ENCODE measurements around the gene FAM76B.

The FAM76B gene

DNA sequence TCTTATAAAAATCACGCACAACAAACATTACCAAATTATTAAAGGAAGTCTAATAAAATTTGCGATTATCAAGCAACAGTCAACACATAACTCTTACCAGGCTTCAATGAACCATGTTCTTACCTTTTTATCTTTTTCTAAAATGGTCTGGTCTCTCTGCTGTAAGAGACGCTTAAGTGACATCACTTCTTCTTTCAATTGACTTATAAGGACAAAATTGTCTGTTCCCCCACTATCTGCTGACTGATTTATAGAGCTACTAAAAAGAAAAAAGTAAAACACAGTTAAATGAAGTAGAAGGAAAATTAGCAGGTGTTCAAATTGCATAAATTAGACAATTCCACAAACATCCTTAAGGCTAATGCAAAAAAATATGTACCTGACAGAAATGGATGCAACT is 10.9 kb downstream of the FAM76B start:
- TF ChIP-seq TAF1 (IDR thresholded peaks at IDR 0.05; ENCODE audit: borderline replicate concordance, insufficient read depth, low read length), result no peak
- TF ChIP-seq, protein P1, sequence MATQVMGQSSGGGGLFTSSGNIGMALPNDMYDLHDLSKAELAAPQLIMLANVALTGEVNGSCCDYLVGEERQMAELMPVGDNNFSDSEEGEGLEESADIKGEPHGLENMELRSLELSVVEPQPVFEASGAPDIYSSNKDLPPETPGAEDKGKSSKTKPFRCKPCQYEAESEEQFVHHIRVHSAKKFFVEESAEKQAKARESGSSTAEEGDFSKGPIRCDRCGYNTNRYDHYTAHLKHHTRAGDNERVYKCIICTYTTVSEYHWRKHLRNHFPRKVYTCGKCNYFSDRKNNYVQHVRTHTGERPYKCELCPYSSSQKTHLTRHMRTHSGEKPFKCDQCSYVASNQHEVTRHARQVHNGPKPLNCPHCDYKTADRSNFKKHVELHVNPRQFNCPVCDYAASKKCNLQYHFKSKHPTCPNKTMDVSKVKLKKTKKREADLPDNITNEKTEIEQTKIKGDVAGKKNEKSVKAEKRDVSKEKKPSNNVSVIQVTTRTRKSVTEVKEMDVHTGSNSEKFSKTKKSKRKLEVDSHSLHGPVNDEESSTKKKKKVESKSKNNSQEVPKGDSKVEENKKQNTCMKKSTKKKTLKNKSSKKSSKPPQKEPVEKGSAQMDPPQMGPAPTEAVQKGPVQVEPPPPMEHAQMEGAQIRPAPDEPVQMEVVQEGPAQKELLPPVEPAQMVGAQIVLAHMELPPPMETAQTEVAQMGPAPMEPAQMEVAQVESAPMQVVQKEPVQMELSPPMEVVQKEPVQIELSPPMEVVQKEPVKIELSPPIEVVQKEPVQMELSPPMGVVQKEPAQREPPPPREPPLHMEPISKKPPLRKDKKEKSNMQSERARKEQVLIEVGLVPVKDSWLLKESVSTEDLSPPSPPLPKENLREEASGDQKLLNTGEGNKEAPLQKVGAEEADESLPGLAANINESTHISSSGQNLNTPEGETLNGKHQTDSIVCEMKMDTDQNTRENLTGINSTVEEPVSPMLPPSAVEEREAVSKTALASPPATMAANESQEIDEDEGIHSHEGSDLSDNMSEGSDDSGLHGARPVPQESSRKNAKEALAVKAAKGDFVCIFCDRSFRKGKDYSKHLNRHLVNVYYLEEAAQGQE (IDR thresholded peaks at IDR 0.05; ENCODE audit: insufficient read depth in 1 of 2, low read depth in 2 of 2, low read length in 2 of 2), result no peak

DNA sequence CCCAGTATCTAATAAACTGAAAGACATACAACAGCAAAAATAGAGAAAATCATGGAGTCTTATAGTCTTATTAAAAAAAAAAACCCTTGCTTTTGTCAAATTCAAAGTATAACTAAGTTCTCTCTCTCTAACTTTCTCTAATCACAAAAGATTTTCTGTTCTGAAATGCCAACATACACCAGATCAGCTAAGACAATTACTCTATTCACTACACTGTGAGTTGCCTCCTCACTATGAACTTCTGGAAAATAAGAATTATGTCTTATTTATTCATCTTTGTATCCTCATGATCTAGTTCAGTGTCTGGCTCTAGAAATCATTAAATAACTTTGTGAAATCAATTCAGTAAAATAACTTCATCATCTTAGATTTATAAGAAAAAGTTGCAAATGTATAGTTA is 12.7 kb downstream of the FAM76B start:
- TF ChIP-seq, protein P1 (IDR thresholded peaks at IDR 0.05; ENCODE audit: insufficient read depth in 1 of 2, low read depth in 2 of 2, low read length in 2 of 2), result no peak
- TF ChIP-seq POLR2AphosphoS5 (IDR thresholded peaks at IDR 0.05; ENCODE audit: low read depth, low read length), result no peak
- TF ChIP-seq FOXP2 (optimal IDR thresholded peaks at IDR 0.05; ENCODE audit: borderline replicate concordance, extremely low read depth, extremely low read length, insufficient read depth), result no peak
- no peak for TF ChIP-seq SIN3A (IDR thresholded peaks at IDR 0.05; ENCODE audit: borderline replicate concordance, insufficient read depth, low read length)
- TF ChIP-seq TAF1 (IDR thresholded peaks at IDR 0.05; ENCODE audit: borderline replicate concordance, insufficient read depth, low read length), result no peak

DNA sequence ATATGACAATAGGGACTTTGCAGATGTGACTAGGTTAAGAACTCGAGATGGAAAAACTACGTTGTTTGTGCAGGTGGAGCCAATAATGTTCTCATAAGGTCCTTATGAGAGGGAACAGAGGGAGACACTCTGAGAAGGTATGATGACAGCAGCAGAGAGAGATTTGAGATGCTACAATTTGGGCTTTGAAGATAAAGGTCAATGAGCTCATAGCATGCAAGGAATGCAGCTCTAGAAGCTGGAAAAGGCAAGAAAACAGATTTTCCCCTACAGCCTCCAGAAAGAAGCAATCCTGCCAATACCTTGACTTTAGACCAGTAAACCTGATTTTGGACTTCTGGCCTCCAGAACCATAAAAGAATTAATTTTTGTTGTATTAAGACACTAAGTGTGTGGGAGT is 21.1 kb downstream of the FAM76B start:
- TF ChIP-seq TAF1 (IDR thresholded peaks at IDR 0.05; ENCODE audit: borderline replicate concordance, insufficient read depth, low read length) (no peak), POLR2AphosphoS5 (IDR thresholded peaks at IDR 0.05; ENCODE audit: low read depth, low read length) (no peak), SIN3A (IDR thresholded peaks at IDR 0.05; ENCODE audit: borderline replicate concordance, insufficient read depth, low read length) (no peak), FOXP2 (optimal IDR thresholded peaks at IDR 0.05; ENCODE audit: borderline replicate concordance, extremely low read depth, extremely low read length, insufficient read depth) (no peak)
- TF ChIP-seq, protein P1 (IDR thresholded peaks at IDR 0.05; ENCODE audit: insufficient read depth in 1 of 2, low read depth in 2 of 2, low read length in 2 of 2), result no peak

DNA sequence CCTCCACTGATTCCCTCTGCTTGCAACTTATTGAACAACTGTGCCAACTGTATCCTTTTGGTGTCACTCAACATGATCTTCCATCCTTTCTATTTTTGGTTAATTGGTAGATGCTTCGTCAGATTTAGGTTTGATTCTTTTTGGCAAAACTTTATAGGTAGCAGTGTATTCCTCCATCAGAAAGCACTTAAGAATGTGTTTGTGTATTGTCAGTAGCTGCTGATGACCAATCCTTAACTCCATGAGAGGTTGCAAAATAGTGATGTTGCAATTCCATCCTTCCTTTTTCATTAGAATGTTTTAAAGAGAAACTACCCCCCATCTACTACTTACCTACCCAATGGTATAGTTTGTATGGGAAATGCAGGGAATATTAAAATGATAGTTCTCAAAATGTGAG is 22.1 kb downstream of the FAM76B start:
- no peak for TF ChIP-seq FOXP2 (optimal IDR thresholded peaks at IDR 0.05; ENCODE audit: borderline replicate concordance, extremely low read depth, extremely low read length, insufficient read depth)
- TF ChIP-seq TAF1 (IDR thresholded peaks at IDR 0.05; ENCODE audit: borderline replicate concordance, insufficient read depth, low read length), result no peak
- no peak for TF ChIP-seq SIN3A (IDR thresholded peaks at IDR 0.05; ENCODE audit: borderline replicate concordance, insufficient read depth, low read length)
- TF ChIP-seq, protein P1 (IDR thresholded peaks at IDR 0.05; ENCODE audit: insufficient read depth in 1 of 2, low read depth in 2 of 2, low read length in 2 of 2), result no peak
- TF ChIP-seq POLR2AphosphoS5 (IDR thresholded peaks at IDR 0.05; ENCODE audit: low read depth, low read length), result no peak

DNA sequence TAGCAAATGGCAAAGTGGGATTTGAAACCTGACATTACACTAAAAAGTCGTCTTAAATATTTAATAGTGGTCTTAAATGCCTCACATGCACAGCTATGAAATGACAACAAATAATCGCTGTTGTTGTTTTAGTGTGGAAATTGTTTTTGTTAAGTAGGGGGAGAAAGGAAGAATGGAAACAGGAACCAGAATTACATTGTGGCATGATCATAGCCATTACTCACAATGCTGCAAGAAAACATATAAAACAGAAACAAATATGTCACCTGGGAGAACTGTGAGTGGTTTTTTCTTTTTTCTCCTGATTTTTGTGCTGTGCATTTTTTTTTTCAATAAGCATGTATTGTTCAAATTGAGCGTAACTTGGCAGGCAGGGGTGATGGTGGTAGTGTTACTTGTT is 22.9 kb downstream of the FAM76B start:
- TF ChIP-seq POLR2AphosphoS5 (IDR thresholded peaks at IDR 0.05; ENCODE audit: low read depth, low read length) (no peak), SIN3A (IDR thresholded peaks at IDR 0.05; ENCODE audit: borderline replicate concordance, insufficient read depth, low read length) (no peak), FOXP2 (optimal IDR thresholded peaks at IDR 0.05; ENCODE audit: borderline replicate concordance, extremely low read depth, extremely low read length, insufficient read depth) (no peak), TAF1 (IDR thresholded peaks at IDR 0.05; ENCODE audit: borderline replicate concordance, insufficient read depth, low read length) (no peak)
- TF ChIP-seq, protein P1 (IDR thresholded peaks at IDR 0.05; ENCODE audit: insufficient read depth in 1 of 2, low read depth in 2 of 2, low read length in 2 of 2), result no peak

Data from PFSK-1 (cell line).